NCI-H1436 (cell line): ENCODE measurements around the gene CUEDC1.

Experiments used
- DNase-seq: peaks from one replicate; lab custom pipeline; 2025; lab: John Stamatoyannopoulos, UW

Gene CUEDC1, protein sequence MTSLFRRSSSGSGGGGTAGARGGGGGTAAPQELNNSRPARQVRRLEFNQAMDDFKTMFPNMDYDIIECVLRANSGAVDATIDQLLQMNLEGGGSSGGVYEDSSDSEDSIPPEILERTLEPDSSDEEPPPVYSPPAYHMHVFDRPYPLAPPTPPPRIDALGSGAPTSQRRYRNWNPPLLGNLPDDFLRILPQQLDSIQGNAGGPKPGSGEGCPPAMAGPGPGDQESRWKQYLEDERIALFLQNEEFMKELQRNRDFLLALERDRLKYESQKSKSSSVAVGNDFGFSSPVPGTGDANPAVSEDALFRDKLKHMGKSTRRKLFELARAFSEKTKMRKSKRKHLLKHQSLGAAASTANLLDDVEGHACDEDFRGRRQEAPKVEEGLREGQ

DNA sequence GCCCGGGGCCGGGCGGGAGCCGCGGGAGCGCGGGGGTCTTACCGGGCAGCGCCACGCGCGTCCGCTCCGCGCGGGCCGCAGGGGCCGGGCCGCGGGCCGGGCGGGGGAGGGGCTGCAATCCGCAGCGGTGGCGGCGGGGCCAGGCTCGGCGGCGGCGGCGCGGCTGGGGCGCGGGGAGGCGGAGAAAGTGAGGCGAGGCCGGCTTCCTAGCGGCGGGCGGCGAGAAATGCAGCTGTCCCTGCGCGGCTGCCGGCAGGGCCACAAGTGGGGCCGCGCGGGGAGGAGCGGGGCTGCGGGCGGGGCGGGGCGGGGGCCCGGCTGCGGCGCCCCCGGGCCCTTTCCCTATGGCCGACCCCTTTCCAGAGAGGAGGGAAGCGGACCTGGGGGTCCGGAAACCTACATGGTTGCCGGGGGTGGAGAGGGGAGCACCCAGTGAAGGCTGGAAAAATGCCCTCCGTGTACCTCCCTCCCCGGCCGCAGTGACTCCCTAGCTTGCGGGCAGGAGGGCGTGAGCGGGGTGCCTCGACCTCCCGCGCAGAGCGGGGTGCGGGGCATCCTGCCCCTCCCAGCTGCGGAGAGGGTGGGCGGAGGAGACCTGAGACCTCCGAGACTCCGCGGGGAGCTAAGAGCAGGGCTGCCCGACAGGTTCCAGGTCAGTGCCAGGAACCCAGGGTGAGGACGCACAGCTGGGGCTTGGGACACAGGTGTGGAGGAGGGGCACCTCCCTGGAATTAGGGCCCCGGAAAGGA is at the start of gene CUEDC1:
TSS of gene CUEDC1 (minus strand) at position 230 of the 749 bp plus-strand sequence. CDS start 69,848 bp downstream, outside the sequence.
- peak; percentile 64 for DNase-seq

DNA sequence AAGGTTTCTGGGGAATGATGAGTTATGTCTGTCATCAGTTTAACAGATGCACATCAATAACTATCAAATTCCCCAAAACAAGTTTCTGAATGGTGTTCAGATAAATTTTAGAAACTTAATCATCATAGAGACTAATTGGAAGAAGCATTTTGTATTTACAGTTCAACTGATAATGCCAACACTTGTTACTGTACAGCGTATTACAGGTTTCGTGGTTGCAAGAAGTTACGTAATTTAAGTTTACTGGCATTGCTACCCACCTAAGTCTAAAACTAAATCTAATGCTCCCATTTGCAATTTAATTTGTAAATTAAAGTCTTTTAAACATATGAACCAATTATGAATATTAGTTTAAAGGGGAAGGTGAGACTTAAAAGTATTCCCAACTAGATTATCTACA is 48.8 kb upstream of the CUEDC1 start:
- DNase-seq: no peak

DNA sequence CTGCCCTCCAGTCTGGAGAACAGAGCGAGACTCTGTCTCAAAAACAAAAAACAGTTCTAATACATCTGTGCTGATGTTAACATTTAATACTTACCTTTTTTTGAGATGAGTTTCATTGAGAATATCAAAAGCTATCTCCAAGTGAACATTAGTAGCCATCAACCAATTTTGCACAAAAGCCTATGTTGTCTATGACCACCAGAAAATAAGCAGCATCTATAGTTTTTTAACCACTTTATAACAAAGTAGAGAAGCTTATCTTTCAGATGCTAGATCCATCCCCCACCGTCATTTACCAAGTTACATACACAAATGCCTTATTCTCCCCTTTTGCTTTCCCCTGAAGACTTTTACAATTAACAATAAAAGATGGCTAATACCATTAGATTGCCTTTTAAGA is 47.8 kb upstream of the CUEDC1 start:
- no peak for DNase-seq

DNA sequence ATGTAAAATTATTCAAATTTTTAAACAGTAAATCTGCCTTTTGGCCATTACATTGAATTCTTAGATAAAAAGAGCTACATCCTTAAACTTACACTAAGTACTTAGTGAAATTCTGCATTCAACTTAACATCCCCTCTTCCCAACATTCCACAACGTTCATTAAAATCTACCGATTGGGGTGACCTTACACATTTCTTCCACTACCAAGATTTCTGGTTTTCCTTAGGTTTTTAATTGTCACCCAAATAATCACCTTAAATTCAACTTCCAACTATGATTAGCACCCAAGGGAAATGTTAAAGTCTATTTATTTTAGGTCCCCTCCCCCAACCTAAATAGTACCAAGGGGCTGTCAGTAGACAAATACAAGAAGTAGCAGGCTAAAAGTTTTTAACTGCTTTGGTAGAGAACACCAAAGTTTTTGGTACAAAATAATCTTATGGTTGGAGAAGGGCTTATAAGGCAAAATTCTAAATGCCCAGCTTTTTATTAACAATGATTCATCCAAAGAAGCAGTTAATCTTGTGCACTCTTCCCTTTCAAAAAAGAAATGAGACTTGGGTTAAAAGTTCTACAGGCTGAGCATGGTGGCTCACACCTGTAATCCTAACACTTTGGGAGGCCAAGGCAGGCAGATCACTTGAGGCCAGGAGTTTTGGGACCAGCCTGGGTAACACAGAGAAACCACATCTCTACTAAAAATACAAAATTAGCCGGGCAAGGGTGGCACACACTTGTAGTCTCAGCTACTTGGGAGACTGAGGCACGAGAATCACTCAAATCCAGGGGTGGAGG is 47.1 kb upstream of the CUEDC1 start:
- no peak for DNase-seq

DNA sequence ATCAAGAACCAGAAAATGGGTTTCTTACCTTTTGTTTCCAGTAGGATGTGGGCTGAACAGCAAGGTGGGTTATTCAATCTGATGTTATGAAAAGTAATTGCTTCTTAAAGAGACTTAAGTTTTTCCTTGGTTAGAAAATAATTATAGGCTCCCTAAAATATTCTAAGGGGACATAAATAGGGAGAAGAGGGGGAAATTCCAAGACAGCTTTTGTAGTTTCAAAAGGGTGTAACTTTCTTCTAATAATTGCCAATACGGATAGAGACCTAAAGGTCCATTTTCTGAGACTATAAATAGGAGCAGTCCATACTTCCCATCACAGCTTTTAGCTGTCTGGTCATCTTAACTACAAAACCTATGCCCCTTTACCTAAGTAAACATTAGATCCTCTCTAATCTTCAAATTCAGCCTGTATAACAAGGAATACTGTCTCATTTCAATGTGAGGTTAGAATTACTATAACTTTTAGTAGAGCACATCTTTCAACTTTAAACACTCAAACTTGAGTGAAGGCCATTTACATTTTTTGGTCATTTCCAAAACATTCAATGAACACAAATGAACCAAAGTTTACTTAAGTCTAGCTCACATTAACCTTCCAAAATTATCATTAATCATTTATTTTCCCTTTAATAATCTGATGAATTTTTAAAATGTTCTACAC is 46.4 kb upstream of the CUEDC1 start:
- DNase-seq: no peak

DNA sequence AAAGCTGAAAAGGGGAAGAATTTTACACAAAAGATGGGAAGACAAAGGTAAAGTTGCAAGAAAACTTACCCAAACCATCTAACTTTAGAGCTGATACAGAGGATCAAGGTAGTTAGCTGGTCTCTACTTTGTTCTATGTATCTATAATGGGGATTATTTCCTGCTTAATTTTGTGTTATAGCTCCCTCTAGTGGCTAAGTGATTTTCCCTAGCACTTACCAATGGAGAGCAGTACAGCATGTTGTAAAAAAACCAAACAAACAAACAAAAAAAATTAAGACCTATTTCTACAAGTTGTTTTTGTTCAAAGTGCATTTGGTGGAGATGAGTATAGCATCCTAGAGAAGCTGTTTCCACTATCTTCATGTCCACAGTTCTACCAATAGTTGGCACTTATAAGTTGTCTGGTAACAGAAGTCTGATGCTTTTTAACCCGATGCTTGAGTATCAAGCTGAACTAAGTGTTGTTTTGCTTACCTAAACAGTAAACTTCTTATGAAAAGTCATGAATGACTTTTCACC is 44.3 kb upstream of the CUEDC1 start:
- peak; percentile 78 for DNase-seq

DNA sequence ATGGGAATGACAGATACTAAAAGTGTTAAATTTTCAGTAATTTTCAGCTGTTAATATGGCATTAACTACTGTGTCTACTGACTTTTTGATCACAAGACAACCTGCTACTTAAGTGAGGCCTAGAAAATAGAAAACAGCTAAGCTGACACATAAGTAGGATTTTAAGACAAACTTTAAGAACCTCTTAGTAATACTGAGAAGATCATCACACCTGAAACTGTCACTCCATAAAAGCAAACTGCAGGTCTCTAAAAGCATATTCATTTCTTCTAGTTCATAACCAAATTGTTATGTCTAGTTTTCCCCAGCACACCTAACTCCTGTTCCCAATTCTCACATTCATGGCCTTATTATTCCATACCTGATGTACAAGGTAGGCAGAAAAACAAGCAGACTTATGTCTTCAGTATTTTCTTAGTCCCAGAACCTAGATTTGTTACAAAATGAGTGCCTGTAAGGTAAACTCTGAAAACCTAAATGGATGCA is 43.8 kb upstream of the CUEDC1 start:
- DNase-seq: no peak

DNA sequence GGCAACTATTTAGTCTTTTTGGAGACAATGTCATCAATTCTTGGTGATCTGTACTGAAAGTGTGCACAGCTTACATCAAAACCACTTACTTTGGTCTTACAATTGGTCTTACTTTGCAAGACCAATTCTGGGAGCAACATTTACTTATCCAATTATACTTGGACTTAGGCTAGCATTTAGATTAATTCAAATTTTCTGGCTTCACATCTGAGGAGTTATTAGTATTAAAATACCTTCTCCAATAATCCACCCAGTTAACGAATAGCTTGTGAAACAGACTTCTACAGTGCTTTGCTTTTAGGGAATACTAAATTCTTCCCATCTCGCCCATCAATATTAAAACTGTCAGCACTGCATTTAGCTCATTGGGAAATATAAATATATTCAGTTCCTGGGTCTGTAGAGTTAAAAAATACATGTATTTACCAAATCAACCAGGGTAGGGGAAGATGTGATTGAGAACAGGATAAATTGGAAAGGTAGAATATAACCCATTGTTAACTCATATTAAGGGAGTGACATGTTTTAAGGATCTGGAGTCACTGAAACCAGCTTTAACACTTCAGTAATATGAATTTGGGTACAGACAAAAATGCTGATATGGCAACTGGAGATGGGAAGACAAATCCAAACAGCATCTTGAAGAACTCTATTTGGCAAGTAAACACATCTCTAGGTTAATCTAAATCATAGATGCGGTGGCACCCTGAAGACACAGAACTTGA is 42.0 kb upstream of the CUEDC1 start:
- no peak for DNase-seq

DNA sequence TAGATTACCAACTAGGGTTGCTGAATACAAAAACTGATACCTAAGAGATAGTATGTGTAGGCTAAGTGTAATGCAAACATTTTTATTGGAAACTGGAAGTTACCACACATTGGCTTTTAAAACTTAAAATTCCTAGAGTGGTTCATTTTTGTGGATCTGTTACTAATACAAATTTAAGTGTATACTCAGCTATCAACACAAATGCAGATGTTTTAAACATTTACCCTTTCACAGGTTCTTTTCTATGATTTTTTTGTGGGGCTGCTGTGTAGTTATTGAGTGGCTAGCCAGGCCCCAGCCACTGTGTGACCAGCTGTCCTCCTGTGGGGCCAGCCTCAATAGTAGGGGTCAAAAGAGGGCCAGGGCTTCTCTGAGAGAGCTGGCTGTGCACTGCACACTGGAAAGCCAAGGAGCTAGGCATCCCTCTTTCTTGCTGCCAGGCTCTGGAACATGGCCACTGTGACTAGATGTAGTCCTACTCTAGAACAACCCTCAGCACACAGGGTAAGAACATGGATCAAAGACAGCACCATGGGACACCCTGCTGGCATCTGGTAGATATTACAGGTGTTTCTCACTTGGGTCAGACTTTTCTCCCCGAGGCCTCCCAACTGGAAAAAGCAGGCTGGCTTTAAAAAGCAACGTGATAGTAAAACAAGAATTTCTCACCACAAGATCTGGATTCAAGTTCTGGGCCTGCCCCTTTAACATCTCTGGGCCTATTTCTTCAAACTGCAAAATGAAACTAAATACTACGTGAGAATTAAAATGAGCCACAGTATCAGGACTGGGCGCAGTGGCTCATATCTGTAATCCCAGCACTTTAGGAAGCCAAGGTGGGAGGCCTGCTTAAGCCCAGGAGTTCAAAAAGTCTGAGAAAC is 40.1 kb upstream of the CUEDC1 start:
- peak; percentile 84 for DNase-seq

DNA sequence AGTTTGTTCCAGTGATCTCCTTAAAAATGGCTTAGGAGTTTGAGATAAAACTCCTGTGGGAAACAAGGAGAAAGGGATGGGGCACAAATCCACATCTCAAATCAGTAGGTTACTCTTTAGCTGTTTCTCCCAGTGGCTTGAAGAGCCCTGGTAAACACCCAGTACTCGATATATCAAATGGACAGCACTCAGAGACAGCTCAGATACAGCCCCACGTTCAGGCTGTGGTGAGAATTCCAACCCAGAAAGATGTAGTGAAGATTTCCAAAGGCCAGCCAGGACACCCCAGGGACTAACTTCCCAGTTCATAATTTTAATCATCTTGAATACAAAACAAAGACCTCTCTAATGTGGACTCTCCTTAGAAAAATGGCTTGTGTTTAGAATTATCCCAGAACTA is 39.2 kb upstream of the CUEDC1 start:
- DNase-seq: no peak

DNA sequence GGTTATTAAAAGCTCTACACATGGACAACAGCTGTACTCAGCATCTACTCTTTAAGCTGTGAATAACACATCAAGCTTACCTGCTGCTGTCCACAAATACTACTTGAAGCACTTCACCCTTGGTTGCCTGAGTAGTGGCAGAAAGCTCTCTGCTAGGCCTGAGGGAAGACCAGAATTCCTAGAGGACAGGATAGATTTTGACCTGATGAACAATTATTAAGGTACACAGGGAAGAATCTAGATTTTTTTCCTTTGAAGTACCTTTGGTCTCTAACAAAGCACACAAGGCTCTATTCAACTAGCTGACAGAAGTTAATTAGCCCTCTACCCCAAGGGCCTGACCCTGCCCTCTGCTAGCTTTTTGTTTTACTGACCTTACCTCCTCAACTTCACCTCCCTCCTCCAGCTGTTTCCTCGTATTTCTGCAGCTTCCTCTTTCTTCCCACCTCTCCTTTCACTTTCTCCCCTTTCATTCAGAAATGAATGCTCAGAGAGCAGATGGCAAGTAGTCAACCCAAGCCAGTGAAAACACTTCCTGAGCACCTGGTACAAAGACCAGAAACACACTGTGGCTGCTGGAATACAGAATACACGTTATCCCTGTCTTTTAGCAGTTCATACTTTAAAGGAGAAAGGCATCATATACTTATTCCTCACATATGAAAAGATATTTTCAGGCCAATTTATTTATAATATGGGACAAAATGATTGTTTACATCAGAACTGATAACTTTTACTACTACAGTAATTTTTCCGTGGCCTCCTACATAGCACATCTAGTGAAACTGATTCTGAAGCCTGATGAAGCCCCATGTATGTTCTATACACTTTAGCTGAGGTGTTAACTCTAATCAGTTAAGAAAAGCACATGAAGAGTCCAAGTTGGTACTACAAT is 38.5 kb upstream of the CUEDC1 start:
- DNase-seq: no peak

DNA sequence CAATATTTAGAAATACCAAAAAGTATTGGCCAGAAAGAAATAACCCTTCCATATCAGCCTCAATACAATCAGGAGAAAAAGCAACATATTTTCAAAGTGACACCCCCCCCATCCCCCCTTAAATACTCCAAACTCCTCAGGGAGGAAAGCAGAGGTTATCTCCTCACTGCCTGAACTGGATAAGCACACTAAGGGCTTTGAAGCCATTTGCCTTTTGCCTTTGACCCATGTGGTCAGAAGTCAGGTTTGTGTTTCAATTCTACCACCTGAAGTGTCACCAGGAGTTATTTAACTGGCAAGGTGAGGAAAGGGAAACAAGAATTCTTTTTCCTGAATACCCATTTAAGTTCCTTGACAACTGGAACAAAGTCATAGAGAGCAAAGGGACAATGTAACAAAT is 36.3 kb upstream of the CUEDC1 start:
- no peak for DNase-seq

DNA sequence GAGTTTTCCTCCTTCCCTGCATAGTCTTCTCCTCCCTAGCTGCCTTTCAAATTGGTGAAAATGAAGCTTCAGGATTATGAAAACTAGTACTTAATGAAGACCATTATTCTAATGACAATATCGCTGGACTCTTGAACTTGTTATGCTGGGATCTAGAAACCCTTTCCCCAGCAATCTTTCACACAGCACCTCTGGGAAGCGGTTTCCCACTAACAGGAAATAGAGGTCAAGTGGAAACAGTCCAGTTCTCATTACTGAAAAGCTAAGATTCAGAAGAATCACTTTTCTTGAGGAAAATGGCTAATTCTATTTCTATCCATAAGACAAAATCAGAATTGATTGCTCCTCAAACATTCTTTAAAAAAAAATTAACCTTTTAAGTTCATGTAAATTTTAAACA is 34.8 kb upstream of the CUEDC1 start:
- no peak for DNase-seq

DNA sequence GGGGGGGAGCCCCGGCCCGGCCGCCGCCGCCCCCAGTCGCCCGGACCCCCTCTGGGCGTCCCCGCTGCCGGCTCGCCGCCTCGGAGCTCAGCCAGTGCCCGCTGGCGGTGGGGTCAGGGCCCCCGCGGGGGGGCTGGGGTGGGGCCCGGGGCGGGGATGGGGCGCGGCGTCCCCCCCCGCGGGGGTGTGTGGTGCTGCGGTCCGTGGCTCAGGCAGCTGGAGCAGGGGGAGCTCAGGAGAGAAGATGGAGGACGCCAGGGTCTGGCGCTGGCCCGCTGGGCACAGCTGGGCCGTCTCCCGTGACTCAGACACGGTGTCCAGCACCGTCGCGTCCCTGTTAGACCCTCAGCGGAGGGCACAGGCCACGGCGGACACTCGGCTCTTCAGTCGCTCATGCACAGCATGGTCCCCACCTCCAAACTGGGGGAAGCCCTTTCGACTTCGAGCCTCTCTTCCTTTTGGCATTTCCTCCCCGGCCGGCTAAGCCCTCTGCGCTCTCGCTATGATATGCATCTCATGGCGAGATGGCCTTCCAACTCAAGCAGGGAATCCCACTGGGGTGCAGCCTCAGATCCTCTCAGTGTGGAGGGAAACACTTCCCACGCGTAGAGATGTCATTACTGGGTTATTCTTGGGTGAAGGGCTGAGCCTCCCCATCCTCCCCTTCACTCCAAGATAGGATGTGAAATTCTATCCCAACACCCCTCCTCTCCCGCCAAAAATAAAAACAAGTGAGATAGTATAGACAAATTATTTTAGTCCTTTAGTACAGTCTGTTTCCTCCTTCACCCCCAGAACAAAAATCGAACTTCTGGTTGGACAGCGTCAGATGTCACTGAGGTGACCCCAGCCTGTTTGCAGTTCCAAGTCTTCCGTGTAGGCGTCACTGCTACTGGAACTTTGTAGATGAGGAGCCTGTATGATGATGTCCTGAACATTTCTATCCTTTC is 33.4 kb upstream of the CUEDC1 start:
- DNase-seq: peak; percentile 79

DNA sequence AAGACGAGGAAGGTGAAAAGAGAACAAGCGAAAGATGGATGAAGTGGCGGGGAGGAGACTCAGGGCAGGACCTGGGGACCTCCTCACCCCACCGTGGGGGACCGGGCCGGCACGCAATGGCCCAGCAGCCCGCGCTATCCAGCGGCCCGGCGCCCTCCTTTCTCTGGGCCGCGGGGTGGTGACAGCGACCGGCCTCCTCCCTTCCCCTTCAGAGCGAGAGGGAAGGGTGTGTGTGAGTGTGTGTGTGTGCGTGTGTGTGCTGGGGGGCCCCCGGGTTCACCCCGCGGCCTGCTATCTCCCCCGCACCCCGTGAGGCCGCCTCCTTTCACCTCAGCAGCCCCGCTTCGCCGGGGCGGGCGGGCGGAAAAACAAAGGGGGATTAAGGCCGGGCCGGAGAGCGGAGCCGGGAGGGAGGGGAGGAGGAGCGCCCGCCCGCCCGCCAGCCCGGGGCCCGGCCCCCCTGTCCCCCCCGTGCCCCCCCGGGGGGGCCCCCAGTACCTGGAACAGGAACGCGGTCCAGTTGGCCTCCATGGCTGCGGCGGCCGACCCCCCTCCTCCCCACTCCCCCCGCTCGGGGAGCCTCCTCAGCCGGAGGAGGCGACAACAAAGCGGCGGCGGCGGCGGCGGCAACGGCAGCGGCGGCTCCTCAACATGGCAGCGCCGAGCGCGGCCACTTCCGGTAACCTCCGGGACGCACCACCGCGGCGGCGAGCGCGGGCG is 32.5 kb upstream of the CUEDC1 start, which contains the start of gene VEZF1:
TSS of gene VEZF1 (minus strand) at position 674 of the 720 bp plus-strand sequence. CDS start at position 531, 143 bp downstream.
- peak; percentile 81 for DNase-seq

DNA sequence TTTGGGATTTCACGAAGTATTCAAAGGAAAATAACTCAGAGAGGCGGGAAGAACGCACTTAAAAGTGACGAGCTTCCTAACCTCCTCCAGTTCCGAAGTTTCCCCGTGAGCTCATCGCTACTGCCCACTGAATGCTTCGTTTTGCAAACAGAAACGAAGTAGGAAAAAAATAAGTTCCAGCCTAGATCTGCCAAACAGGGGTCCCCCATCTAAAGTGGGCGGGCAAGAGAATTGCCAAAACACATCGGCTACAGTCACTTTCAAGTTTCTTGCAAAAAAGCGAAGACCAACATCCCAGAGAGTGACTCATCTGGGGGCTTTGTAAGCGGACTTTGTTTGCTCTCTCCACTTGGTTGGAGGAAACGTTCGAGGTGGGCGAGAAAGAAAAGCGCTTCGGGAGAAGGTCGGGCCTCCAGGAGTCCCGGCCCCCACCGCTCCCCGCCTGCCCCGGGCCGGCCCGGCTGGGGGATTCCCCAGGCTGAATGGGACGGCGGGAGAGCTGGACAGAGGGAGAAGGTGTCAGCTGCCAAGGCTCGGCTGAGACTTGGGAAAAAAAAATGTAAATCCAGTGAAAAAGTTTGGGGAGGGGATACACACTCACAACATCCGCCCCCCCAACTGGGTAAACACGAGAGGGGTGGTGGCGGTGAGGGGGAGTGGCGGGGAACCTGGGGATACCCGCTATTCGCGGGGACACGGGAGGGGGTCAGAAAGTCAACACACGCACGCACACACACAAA is 31.8 kb upstream of the CUEDC1 start:
- DNase-seq: no peak
